ENCODE measurements around the gene RAET1E.
"Not testable (repeated sequence)": the region's sequence is repeated elsewhere in the genome, so short reads cannot be mapped to it uniquely, and the experiment has no call there.

Gene RAET1E

DNA sequence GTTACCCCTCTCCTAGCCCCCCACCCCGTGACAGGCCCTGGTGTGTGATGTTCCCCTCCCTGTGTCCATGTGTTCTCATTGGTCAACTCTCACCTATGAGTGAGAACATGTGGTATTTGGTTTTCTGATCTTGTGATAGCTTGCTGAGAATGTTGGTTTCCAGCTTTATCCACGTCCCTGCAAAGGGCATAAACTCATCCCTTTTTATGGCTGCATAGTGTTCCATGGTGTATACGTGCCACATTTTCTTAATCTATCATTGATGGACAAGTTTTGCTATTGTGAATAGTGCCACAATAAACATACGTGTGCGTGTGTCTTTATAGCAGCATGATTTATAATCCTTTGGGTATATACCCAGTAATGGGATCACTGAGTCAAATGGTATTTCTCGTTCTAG, 6.0 kb downstream of the RAET1E start:
- not testable (repeated sequence) for DNase-seq (ENCODE audit: extremely low read depth in 1 of 2, low read depth in 1 of 2)

DNA sequence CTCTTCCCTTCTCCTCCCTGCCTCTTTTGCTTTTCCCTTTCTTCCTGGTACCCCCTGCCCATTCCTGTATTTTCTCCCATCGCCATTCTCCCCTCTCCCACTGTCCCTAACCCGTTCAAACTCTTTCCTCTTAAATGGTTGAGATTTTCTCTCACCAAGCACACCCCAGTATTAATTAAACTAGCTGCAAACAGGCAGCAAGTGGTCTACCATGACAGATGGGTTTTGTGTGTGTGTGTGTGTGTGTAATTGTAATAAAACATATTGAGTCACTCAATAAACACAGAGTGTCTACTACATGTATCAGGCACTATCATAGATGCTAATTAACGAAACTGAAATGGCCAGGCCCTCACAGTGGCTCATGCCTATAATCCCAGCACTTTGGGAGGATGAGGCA, 6.7 kb downstream of the RAET1E start:
- DNase-seq (ENCODE audit: extremely low read depth in 1 of 2, low read depth in 1 of 2): no peak

DNA sequence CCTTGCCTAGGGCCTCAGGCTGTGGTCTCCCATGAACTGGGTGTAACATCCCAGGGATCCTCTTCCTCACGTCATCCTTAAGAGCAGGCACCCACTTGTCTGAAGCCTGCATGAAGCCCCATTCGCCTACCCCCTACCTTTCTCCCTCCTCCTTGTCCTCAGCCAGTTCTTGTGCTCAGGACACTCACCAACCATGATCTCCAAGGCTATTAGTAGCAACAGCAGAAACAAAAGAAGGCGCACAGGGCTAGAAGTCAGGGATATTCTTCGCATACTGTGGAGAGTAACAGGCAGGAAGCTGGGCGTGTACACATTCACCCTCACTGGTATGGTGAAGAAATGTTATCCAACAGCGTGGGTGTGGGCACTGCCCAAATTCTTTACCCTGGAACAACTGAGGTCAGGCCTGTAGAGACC, 7.3 kb downstream of the RAET1E start:
- DNase-seq (ENCODE audit: extremely low read depth in 1 of 2, low read depth in 1 of 2): no peak

DNA sequence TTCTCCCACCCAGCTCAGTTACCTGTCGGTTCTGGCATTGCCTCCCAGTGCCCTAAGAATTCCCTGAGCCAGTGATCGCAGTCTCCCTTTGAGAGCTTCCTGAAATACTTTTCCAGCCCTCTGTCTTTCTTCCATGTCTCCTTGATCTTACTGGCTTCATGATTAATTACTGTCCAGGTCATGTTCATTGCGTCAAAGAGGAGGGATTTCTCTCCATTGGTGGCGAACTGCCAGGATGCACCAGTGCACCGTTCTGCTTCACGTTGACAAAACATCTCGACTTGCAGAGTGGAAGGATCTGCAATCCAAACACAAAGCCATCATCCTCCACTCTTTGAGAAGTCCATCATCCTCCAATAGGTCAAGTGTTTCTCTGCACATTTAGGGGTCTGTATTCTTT, 8.6 kb downstream of the RAET1E start:
- no peak for DNase-seq (ENCODE audit: extremely low read depth in 1 of 2, low read depth in 1 of 2)

DNA sequence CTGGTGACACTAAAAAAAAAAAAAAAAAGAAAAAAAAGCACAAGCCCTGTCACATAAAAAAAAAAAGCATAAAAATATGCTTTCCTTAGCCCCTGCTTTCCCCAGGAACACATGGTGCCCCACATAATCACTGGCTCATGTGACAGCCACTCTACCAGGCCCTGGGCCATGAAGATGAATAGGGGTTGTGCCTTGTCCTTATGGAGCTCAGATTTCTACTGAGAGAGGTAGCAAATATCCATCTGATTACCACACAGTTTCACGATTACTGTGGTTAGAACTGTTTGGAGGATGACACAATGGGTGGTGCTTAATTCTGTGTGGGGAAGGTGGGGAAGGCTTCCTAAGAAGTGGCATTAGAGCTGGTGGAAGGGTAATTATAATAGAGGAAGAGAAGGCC, 9.3 kb downstream of the RAET1E start:
- no peak for DNase-seq (ENCODE audit: extremely low read depth in 1 of 2, low read depth in 1 of 2)

DNA sequence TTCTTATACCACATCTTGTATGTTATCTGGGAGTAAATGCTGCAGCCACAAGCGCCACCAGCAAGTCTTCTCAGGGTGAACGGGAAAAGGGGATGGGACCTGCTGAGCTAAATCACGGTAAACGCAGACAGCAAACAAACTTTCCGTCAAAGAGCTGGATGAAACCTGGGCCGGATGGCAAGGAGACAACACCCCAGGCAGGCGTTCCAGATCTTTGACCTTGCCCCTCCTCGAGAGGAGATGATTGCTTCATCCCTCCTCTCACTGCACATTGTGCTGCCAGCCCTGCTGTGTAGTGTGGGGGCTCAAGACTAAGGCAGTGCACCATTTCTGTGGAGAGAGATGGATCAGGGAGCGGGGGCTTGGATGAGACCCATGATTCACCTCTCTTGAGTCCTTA, 9.8 kb downstream of the RAET1E start:
- DNase-seq (ENCODE audit: extremely low read depth in 1 of 2, low read depth in 1 of 2): no peak

DNA sequence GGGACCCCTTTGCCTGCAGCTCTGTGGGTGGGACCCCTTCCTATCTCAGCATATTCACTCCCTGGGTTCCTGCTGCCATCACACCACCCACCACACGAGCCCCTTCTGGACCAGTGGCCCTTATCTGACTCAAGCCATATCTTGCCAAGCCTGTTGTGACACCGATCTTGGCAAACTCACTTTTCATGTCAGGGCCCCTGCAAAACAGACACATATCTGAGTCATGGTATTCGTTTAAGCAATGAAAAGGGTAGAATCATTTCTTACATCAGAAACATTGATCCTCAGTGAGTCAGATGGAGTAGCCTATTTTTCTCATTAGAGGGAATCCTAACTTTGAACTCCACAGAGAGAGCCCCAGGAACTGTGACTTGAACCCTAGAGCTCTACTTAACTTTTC, 10.6 kb downstream of the RAET1E start:
- DNase-seq (ENCODE audit: extremely low read depth in 1 of 2, low read depth in 1 of 2): no peak

DNA sequence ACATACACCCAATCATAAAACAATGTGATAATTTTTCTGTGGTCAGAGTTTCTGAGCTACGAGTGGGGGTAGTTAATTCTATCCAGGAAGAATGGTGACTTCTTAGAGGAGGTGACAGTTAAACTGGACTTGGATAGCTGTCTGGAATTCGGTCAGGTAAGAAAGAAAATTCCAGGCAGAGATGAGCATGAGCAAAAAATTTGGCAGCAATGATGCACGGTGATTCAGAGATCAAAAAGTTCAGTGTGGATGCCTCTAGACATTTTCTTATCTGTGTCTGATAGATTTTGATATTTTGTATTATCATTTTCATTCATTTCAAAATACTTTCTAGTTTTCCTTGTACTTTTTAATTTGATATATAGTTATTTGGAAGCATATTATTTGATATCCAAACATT, 12.0 kb downstream of the RAET1E start:
- no peak for DNase-seq (ENCODE audit: extremely low read depth in 1 of 2, low read depth in 1 of 2)

DNA sequence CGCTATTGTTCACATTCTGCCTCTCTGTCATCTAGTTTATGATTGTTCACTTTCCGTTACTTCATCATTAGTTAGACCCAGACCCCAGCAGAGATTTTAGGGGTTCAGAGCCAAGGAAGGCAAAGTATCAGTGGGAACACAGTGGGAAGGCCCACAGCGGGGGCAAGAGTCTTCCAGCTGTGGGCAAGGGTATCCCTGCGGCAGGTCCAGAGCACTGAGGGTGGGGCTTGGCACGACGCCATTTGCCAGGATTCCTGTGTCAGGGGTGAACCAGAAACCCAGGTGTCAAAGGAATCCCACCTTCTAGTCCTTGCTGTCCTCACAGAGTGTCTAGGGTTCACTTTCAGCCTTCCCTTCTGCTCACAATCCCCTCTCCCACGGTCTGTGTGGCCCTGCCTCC, 13.3 kb downstream of the RAET1E start:
- no peak for DNase-seq (ENCODE audit: extremely low read depth in 1 of 2, low read depth in 1 of 2)

DNA sequence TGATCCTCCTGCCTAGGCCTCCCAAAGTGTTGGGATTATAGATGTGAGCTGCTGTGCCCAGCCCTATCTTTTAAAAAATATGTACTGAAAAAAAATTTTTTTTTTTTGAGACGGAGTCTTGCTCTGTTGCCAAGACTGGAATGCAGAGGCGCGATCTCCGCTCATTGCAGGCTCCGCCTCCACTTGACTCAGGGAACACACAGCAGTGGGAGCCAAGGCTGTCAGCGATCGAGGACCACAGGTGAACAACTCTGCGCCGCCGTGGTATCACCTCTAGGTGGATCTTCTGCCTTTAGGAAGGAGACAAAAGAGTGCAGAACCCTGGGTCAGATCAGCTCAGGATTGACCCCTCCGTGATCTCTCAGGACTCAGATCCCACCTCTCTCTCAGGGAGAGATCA, 13.7 kb downstream of the RAET1E start:
- DNase-seq (ENCODE audit: extremely low read depth in 1 of 2, low read depth in 1 of 2): no peak

DNA sequence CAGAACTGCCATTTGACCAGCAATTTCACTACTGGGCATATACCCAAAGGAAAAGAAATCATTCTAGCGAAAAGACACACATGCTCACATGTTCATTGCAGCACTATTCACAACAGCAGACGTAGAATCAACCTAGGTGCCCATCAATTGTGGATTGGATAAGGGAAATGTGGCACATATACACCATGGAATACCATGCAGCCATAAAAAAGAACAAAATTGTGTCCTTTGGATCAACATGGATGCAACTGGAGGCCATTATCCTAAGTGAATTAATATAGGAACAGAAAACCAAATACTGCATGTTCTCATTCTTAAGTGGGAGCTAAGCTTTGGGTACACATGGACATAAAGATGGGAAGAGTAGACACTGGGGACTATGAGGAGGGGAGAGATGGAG, 16.1 kb downstream of the RAET1E start:
- DNase-seq (ENCODE audit: extremely low read depth in 1 of 2, low read depth in 1 of 2): no peak

DNA sequence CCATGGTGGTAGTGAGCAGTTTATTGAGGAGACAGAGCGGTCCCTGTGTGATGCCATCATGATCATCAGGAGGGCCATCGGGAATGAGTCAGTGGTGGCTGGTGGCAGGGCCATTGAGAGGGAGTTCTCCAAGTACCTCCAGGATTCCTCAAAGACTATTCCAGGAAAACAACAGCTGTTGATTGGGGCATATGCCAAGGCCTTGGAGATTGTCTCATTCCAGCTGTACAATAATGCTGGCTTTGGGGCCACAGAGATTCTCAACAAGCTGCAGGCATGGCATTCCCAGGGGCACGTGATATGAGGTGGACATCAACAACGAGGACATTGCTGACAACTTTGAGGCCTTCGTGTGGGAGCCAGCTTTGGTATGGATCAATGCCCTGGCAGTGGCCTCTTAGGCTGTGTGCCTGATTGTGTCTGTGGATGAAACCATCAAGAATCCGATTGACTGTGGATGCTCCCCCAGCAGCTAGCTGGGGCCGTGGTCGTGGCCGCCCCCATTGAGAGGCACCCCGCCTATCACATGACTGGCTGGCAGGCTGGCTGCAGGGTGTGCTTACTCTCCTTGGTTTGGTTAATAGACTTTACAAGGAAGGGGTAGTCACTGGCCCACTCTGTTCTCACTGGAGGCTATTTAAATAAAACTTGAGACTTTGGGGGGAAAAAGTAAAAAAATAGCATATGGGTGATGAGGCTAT, 16.7 kb downstream of the RAET1E start:
- DNase-seq (ENCODE audit: extremely low read depth in 1 of 2, low read depth in 1 of 2): no peak

DNA sequence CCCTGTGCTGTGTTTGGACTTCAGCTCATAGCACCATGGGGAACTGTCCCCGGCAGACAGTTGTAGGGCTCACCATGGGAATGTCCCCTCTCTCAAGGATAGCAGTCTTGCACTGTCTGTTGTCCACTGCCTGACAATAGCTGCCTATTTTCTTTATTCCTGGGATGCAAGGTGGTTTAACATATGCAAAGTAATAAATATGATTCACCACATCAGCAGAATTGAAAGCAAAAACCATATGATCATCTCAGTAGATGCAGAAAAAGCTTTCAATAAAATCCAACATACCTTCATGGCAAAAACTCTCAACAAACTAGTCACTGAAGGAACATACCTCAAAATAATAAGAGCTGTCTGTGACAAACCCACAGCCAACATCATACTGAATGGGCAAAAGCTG, 20.3 kb downstream of the RAET1E start:
- DNase-seq (ENCODE audit: extremely low read depth in 1 of 2, low read depth in 1 of 2): no peak

DNA sequence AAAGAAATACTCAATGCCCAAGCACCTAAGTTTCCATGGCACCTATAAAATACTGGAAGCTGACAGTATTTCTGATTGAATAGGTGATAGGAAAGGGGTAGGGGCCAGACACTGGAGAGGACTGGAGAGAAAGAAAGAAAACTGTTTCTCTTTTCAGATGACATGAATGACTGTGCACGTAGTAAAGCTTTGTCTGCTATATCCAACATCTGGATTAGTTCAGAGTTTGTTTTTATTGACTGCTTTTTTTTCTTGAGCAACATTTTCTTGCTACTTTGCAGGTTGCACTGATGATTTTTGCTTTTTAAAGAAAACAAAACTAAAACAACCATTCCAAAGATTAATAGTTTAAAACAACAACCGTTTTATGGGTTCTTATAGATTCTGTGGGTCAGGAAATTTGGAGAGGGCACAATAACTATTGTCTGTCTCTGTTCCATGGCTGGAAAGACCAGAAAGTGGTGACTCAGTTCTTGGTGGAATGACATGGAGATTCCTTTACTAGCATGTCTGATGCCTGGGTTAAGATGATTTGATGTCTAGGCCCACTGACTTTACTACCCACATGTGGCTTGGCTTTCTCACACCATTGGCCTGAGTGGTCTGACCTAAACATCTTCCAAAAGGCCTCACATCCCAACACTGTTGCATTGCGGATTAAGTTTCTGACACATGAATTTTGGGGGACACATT, 21.5 kb downstream of the RAET1E start:
- no peak for DNase-seq (ENCODE audit: extremely low read depth in 1 of 2, low read depth in 1 of 2)

DNA sequence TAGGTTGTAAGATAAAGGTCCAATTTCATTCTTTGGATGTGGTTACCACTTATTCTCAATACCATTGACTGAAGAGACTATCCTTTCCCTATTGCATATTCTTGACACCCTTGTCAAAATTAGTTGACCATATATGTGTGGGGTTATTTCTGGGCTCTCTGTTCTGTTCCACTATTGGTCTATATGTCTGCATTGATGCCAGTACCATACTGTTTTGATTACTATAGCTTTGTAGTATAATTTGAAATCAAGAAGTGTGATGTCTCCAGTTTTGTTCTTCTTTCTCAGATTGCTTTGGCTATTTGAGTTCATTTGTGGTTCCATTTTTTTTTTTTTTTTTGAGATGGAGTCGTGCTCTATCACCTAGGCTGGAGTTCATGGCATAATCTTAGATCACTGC, 25.7 kb downstream of the RAET1E start:
- DNase-seq (ENCODE audit: extremely low read depth in 1 of 2, low read depth in 1 of 2): no peak

DNA sequence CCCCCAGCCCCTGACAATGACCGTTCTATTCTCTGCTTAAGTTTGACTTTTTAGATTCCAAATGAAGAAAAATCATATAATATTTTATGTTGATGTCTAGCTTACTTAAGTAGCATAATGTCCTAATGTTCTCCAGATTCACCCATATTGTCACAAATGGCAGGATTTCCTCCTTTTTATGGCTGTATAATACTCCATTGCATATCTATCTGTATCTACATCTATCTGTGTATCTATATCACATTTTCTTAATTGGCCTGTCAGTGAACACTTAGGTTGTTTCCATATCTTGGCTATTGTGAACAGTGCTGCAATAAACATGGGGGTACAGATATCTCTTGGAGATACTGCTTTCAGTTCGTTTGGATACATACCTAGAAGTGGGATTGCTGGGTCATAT, 26.7 kb downstream of the RAET1E start:
- no peak for DNase-seq (ENCODE audit: extremely low read depth in 1 of 2, low read depth in 1 of 2)

DNA sequence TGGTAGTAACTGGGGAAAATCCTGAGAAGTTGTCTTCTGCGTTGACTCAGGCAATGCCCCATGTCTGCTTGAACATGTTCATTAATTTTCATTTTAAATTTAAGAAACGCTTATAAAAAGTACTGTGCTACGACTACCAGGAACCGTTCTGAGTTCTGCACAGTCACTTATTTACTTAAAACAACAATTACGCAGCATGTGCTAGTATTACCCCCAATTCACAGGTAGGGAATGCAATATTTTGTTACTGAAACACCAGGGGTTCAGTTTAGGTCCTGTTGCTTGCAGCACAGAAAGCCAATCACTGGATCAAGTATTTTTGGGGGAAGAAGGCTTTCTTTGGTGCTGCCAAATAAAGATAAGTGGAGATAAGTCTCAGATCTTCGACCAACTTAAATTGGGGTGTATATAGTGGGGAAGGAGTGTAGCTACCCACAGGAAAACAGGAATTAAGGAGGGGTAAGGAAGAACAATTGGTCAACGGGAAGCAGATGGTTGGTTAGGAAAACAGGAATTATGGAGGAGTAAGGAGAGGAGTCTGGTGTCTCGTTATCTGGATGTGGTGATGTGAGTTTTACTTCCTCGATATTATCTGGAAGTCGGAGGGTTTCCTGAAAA, 28.5 kb downstream of the RAET1E start:
- no peak for DNase-seq (ENCODE audit: extremely low read depth in 1 of 2, low read depth in 1 of 2)

DNA sequence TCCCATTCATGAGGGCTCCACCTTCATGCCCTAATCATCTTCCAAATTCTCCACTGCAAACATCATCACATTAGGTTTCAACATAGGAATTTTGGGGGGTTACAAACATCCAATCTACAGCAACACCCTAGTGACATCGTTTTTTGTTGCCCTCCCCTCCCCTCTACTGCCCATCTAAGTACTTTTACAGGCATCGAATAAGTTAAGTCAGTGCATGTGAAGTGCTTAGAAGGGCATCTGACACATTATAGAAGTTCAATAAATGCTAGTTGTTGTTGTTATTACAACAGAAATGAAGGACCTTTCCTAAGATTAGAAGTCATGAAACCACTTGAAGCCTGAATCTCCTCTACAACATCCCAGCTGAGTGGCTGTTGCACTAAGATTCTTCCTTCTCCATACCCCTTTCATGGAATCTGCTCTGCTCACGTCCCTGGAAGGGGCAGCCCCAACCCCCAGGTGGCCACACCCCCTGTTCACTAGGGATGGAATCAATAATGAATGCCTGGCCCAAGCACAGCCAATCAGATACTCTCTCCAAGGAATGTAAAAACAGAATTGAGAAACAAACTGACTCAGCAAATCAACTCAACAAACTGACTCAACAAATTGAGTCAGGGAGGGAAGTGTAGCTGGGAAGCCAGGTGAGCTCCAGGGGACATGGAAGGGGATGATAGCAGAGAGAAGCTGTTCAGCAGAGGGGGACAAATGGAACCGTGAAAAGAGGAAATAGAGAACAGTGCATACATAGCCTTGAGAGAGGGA, 29.9 kb downstream of the RAET1E start:
- no peak for DNase-seq (ENCODE audit: extremely low read depth in 1 of 2, low read depth in 1 of 2)

DNA sequence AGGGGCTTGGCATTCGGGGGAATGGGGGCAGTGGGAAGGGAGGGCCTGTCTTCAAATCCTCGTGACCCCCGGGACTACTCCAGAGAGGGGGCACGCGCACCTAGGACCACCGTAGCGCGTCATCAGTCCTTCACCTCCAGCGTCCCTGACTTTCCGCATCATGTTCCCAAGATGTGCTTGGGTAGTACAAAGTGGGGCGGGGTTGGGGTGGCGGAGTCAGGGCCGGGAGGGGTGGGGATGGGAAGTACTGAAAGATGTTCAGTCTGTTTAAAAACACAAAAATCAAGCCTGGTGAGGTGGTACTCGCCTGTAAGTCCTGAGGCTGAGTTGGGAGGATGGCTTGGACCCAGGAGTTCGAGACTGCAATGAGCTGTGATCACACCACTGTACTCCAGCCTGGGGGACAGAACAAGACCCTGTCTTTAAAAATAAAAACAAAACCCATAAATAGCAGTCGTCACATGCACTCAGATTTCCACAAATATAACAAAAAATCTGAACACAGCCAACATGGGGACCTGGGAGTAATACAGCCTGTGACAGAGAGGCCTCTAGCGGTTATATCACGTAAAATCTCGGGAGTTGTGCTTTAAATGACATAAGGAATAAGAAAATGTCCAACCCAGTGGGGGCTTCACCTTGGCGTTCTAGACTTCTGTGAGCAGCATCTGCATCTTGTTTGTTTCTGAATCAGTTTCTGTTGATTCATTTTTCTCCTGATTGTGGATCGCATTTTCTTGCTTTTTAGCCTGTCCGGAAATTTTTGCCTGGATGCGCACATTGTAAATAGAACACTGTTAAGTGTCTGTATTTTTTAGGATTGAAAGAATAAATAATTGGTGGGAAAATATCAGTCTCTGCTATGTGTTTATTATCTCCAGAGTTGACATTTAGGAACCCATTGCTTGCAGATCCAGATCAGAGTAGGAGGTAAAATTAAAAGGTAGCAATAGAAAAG, 33.1 kb downstream of the RAET1E start:
- DNase-seq (ENCODE audit: extremely low read depth in 1 of 2, low read depth in 1 of 2): no peak
